AG04450 (cell line): ENCODE measurements around the gene RPL12. TPM values are rescaled to one million over a fixed set of nuclear protein-coding genes. Genes with fewer than 3 reads are reported as not detected.

Source experiments
- CTCF ChIA-PET: fragments of 300-600, 350-600 bp; formaldehyde crosslinking; extraction: SDS; loops from one replicate; lab custom pipeline; 2022; ENCODE audit warnings: antibody characterized with exemption, inconsistent platforms; lab: Charles Lee
- POLR2A ChIA-PET: fragments of 350-600 bp; formaldehyde crosslinking; extraction: SDS; loops from one replicate; lab custom pipeline; 2021; ENCODE audit warnings: antibody characterized with exemption, inconsistent platforms; lab: Yijun Ruan, JAX
- DNase-seq: peaks from one replicate; pipeline ENCODE4 v3.0.0-alpha.2; 2011; ENCODE audit warnings: low read depth, low spot score
- H3K27ac ChIP-seq: one replicate; pipeline ENCODE4 v1.5.1; 2012; ENCODE audit warnings: low read depth, low read length, control low read depth
- H3K27me3 ChIP-seq: one replicate; pipeline ENCODE4 v1.6.0; 2012; ENCODE audit warnings: low read length; ENCODE audit not compliant: control insufficient read depth, insufficient read depth
- H3K4me3 ChIP-seq: 2 replicates; pipeline ENCODE4 v1.5.1; 2011; ENCODE audit warnings: mild to moderate bottlenecking, low read depth, low read length, control low read depth
- H3K9me3 ChIP-seq: 2 replicates; pipeline ENCODE4 v1.5.1; 2012; ENCODE audit warnings: low read length; ENCODE audit not compliant: control insufficient read depth, insufficient read depth
- CTCF ChIP-seq: IDR thresholded peaks from 2 replicates; pipeline ENCODE4 v1.5.1; 2011; ENCODE audit warnings: low read depth, low read length, control low read depth, inconsistent platforms
- polyA plus RNA-seq: library from polyadenylated mRNA; depleted of rRNA; stranded (reverse); fragments of >200 nt; gene quantifications from 2 replicates; pipeline ENCODE4 v1.2.3, GENCODE V29; 2011

RPL12 gene
- polyA plus RNA-seq, 1 experiment: 2,379 TPM

DNA sequence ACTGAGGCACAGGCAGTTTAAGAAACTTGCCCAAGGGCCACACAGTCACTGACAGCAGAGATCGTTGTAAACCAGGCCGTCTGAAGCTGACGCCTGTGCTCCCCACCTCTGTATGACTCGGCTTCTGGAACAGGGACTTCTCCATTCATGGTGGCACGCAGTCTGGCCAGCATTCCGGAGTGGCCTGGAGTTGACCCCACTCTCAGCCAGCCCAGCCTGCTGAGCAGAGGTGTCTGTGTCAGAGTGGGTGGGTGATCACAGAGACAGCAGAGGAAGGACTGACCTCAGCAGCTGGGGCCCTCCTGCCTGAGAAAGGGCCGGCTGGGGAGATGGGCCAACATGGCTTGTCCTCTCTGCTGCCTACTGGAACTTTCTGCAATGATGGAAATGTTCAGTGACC, 12.7 kb upstream of the RPL12 start:
- TF ChIP-seq CTCF: no peak
- H3K27ac ChIP-seq: no peak overlapping the region
- H3K27me3 ChIP-seq: no peaks in the 10 kb centered on the region
- ChIA-PET POLR2A (interaction anchor here (1.8 kb wide), 1 partner anchor 13 kb away, joined by 8 read pairs; the partner anchor contains the start of genes LRSAM1 and RPL12), CTCF (no interaction called here)
- no peaks in the 10 kb centered on the region; the same call in 1 of the 2 replicates for H3K9me3 ChIP-seq
- no peak overlapping the region for H3K4me3 ChIP-seq
- DNase-seq: no peak

DNA sequence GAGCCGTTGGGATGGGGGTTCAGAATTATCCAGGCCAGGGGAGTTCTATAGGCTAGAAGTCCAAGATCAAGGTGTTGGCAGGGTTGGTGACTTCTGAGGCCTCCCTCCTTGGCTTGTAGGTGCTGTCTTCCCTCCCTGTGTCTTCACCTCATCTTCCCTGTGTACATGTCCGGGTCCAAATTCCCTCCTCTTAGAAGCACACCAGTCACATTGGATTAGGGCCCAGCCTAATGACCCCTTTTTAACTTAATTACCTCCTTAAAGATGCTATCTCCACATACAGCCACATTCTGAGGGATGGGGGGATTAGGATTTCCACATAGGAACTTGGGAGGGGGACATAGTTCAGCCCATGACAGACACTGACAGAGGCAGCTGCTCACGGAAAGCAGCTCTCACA, 12.2 kb upstream of the RPL12 start:
- H3K27ac ChIP-seq: no peak overlapping the region
- H3K9me3 ChIP-seq: no peaks in the 10 kb centered on the region; the same call in 1 of the 2 replicates
- H3K27me3 ChIP-seq: no peaks in the 10 kb centered on the region
- DNase-seq: no peak
- no peak for TF ChIP-seq CTCF
- CTCF ChIA-PET: interaction anchor here (0.8 kb wide), 1 partner anchor 272 kb away, joined by 3 read pairs; the partner anchor contains the start of gene TOR2A
- H3K4me3 ChIP-seq: no peak overlapping the region
- POLR2A ChIA-PET: interaction anchor here (1.8 kb wide), 1 partner anchor 12 kb away, joined by 8 read pairs; the partner anchor contains the start of genes LRSAM1 and RPL12

- ChIA-PET POLR2A (no interaction called here), CTCF (interaction anchor here (0.7 kb wide), 2 partner anchors 462 to 507 kb away, joined by 4 to 12 read pairs; no protein-coding TSS in a partner anchor)
- H3K27ac ChIP-seq: no peak overlapping the region
- H3K9me3 ChIP-seq: no peaks in the 10 kb centered on the region; the same call in 1 of the 2 replicates
- no peak for DNase-seq
- no peaks in the 10 kb centered on the region for H3K27me3 ChIP-seq
- TF ChIP-seq CTCF: no peak
- H3K4me3 ChIP-seq: no peak overlapping the region
Observed at GRCh38 chr9:127458921-127459320, 7.7 kb upstream of the RPL12 start.

DNA sequence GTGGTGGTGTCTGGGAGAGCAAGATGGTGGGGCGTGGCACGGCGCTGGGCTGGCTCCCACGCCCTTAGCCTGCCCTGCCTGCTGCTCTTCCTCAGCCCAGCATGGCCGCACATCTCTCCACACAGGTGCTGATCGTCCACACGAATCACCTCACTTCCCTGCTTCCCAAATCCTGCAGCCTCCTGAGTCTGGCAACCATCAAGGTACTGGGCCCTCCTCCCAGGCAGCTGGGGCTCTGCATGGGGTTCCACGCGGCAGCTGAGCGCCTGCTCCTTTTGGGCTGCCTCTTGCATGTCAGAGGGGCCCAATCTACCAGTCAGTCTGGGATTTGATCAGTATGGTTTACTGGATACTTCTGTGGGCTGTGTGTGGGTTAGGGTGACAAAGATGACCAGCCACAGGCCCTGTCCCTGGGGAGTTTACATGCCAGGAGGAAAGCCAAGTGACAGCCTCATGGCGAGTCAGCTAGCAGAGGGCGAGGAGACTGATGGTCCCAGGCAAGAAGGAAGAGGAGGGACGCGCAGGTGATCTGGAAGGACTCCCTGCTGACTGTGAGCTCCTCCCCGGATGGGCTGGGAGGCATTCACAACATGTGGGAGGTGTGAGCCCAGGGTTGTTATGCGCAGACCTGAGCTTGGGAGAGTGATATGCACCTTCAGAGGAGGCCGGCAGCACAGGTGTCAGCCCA, 6.1 kb upstream of the RPL12 start:
- no peaks in the 10 kb centered on the region; the same call in 1 of the 2 replicates for H3K9me3 ChIP-seq
- ChIA-PET CTCF (interaction anchor here (0.7 to 1.1 kb wide), 2 partner anchors 33 to 153 kb away, joined by 3 to 6 read pairs; no protein-coding TSS in a partner anchor), POLR2A (no interaction called here)
- no peak overlapping the region for H3K4me3 ChIP-seq
- no peak for DNase-seq
- no peak overlapping the region for H3K27ac ChIP-seq
- TF ChIP-seq CTCF: no peak
- no peaks in the 10 kb centered on the region for H3K27me3 ChIP-seq
